Measurements from ENCODE around the gene TMEM132D. TPM values are rescaled to one million over a fixed set of nuclear protein-coding genes. Genes with fewer than 3 reads are reported as not detected.

Gene TMEM132D
- total RNA-seq, 1 donor from 2014 or later: not detected

DNA sequence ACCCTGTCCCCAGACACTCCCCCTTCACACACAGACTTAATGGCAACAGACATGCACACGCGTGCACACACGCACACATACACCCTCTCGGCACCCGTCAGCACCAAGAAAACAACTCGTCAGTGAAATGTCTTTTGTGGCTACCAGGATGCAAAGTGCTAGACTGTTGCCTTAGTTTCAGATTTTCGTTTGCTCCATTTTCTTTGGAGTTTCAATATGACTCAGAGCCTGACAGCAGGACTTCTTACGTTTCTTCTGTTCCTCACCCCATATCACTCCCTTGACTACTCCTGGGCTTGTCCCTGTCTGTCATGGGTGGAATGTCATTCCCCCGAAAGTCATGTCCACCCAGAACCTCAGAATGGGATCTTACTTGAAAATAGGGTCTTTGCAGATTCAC lies 867.7 kb downstream of the TMEM132D start:
- ATAC-seq (no peak), DNase-seq (ENCODE audit: low spot score) (no peak)

DNA sequence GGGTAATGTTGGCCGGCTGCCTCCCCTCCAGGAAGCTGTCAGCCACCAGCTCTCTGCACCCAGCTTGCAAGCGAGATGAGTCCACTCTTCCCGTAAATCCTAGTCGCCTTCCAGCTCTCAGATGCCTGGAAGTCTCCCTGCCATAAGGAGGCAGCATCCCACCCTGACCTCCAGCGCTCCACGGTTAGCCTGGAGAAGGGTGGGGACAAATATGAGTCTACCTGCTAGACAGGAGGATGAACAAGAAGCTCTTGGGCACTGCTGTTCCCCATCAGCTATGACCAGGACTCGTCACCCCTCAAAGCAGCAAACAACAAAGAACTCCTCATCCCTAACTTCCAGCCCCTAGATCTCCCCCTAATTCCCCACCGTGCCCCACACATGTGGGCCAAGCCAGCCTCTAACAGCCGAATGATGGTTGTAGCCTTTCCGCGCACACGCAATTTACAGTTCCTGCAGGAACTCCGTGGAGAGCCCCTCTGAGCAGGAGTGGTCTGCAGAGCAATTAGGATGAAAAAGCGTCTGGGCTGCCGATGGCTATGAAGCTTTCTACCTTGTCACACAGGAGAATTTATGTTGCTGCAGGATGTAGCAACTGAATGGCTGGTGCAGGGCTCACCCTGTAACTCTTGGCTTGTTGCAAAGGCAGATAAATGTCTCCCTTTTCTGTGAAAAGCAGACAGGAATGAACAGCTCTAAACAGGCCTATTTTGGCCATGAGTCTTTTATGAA lies 869.1 kb downstream of the TMEM132D start:
- no peak for DNase-seq (ENCODE audit: low spot score)
- ATAC-seq: no peak

DNA sequence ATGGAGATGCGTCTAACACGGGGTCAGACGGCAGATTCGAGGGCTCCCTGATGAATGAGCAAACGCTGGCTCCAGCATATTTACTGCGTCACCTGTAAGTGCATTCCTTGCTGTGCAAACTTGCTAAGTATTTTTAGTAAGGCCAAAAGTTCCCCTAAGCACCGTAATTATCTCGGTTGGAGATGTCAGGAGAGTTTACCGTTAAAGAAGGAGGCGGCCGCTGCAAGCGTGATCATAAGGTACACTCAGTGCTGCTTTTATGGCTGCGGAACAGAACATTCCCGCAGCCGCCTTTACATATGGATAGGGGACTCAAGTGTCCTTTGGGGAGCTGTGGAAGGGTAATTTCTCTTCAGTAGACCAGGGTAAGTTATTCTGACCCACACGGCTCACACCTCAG lies 875.0 kb downstream of the TMEM132D start:
- no peak for DNase-seq (ENCODE audit: low spot score)
- no peak for ATAC-seq

DNA sequence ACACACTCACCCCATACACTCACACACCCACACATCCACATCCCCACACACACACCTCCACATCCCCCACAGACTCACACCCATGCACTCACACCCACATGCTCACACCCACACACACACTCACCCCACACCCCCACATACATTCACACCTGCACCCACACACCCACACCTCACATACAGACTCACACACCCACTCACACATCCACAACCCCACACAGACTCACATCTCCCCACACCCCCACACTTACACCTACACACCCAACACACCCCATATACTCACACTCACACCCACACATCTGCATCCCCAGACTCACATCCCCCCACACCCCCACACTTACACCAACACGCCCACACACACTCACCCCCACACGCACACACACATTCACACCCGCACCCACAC lies 878.8 kb downstream of the TMEM132D start:
- DNase-seq (ENCODE audit: low spot score): no peak
- ATAC-seq: no peak

Measured in left lobe of liver (tissue), 2 donors.